Measurements from ENCODE around the gene HORMAD1.

DNA sequence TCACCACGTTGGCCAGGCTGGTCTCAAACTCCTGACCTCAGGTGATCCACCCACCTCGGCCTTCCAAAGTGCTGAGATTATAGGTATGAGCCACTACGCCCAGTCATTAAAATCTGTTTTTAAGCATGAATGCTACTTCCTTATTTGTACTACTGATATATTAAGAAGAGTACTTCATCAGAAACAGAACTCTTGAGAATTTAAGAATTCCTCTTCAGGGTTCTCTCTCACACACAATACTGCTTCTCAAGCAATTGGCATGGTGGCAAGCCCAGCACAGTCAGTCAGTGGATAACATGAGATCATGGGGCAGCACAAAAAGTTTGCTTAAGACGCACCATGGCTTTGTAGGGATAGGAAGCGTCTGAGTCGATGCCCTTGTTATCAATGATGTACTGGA lies 30.7 kb upstream of the HORMAD1 start:
- TF ChIP-seq, protein P1, sequence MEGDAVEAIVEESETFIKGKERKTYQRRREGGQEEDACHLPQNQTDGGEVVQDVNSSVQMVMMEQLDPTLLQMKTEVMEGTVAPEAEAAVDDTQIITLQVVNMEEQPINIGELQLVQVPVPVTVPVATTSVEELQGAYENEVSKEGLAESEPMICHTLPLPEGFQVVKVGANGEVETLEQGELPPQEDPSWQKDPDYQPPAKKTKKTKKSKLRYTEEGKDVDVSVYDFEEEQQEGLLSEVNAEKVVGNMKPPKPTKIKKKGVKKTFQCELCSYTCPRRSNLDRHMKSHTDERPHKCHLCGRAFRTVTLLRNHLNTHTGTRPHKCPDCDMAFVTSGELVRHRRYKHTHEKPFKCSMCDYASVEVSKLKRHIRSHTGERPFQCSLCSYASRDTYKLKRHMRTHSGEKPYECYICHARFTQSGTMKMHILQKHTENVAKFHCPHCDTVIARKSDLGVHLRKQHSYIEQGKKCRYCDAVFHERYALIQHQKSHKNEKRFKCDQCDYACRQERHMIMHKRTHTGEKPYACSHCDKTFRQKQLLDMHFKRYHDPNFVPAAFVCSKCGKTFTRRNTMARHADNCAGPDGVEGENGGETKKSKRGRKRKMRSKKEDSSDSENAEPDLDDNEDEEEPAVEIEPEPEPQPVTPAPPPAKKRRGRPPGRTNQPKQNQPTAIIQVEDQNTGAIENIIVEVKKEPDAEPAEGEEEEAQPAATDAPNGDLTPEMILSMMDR (IDR thresholded peaks at IDR 0.05), result no peak
- no peak for TF ChIP-seq POLR2AphosphoS5 (IDR thresholded peaks at IDR 0.05)
